Trophoblast cell (in vitro differentiated cells and primary cell): ENCODE measurements around the gene TENM4.

Experiments
- DNase-seq, 2 donors: peaks; one replicate each; pipeline ENCODE4 v3.0.0-alpha.2; 2016
- H2AFZ ChIP-seq: 2 replicates; pipeline ENCODE4 v1.6.1; 2013; ENCODE audit warnings: low read length, moderate library complexity, mild to moderate bottlenecking; ENCODE audit not compliant: insufficient read depth, poor library complexity
- H2AK5ac ChIP-seq: 2 replicates; pipeline ENCODE4 v1.6.1; 2013; ENCODE audit warnings: mild to moderate bottlenecking, low read length
- H2BK120ac ChIP-seq: 2 replicates; pipeline ENCODE4 v1.6.1; 2013; ENCODE audit warnings: low read length, mild to moderate bottlenecking, moderate library complexity; ENCODE audit not compliant: insufficient read depth, poor library complexity
- H2BK12ac ChIP-seq: 2 replicates; pipeline ENCODE4 v1.6.1; 2013; ENCODE audit warnings: mild to moderate bottlenecking, low read length, moderate library complexity
- H2BK5ac ChIP-seq: 2 replicates; pipeline ENCODE4 v1.6.1; 2013; ENCODE audit warnings: low read length, low read depth, moderate library complexity, mild to moderate bottlenecking; ENCODE audit not compliant: poor library complexity
- H3K14ac ChIP-seq: 2 replicates; pipeline ENCODE4 v1.6.1; 2013; ENCODE audit warnings: mild to moderate bottlenecking, low read length
- H3K18ac ChIP-seq: 2 replicates; pipeline ENCODE4 v1.6.1; 2013; ENCODE audit warnings: mild to moderate bottlenecking, low read length
- H3K23ac ChIP-seq: 2 replicates; pipeline ENCODE4 v1.6.1; 2013; ENCODE audit warnings: low read length
- H3K27ac ChIP-seq: 2 replicates; pipeline ENCODE4 v1.5.1; 2013; ENCODE audit warnings: low read depth, mild to moderate bottlenecking, inconsistent platforms, low read length, moderate library complexity
- H3K27me3 ChIP-seq: 2 replicates; pipeline ENCODE4 v1.6.1; 2013; ENCODE audit warnings: inconsistent platforms, mild to moderate bottlenecking, low read length, moderate library complexity; ENCODE audit not compliant: insufficient read depth
- H3K36me3 ChIP-seq, 2 experiments: 1 replicate in 1 of 2; 2 replicates in 1 of 2; pipeline ENCODE4 v1.6.1; 2013; ENCODE audit warnings: low read length in 2 of 2, mild to moderate bottlenecking in 2 of 2, moderate library complexity in 1 of 2; ENCODE audit not compliant: insufficient read depth in 2 of 2, control insufficient read depth in 1 of 2
- H3K4ac ChIP-seq: 2 replicates; pipeline ENCODE4 v1.6.1; 2013; ENCODE audit warnings: low read depth, mild to moderate bottlenecking, low read length, moderate library complexity
- H3K4me1 ChIP-seq, 2 experiments: 1 replicate in 1 of 2; 2 replicates in 1 of 2; pipeline ENCODE4 v1.6.1; 2013; ENCODE audit warnings: low read length in 2 of 2, mild to moderate bottlenecking in 2 of 2, moderate library complexity in 1 of 2; ENCODE audit not compliant: insufficient read depth in 2 of 2, control insufficient read depth in 1 of 2
- H3K4me2 ChIP-seq: 2 replicates; pipeline ENCODE4 v1.6.1; 2013; ENCODE audit warnings: inconsistent platforms, mild to moderate bottlenecking, low read length, moderate library complexity
- H3K4me3 ChIP-seq: 2 replicates; pipeline ENCODE4 v1.5.1; 2013; ENCODE audit warnings: mild to moderate bottlenecking, low read depth, low read length, inconsistent platforms
- H3K79me1 ChIP-seq: one replicate; pipeline ENCODE4 v1.6.1; 2013; ENCODE audit warnings: low read length
- H3K79me2 ChIP-seq: 2 replicates; pipeline ENCODE4 v1.6.1; 2013; ENCODE audit warnings: low read length, mild to moderate bottlenecking; ENCODE audit not compliant: control insufficient read depth, insufficient read depth, poor library complexity
- H3K9ac ChIP-seq: 2 replicates; pipeline ENCODE4 v1.6.1; 2013; ENCODE audit warnings: mild to moderate bottlenecking, low read length
- H3K9me3 ChIP-seq: 2 replicates; pipeline ENCODE4 v1.6.1; 2013; ENCODE audit warnings: low read depth, mild to moderate bottlenecking, control low read depth, inconsistent platforms, low read length; ENCODE audit not compliant: insufficient read depth
- H4K12ac ChIP-seq: 2 replicates; pipeline ENCODE4 v1.6.1; 2013; ENCODE audit warnings: low read depth, mild to moderate bottlenecking, low read length, moderate library complexity
- H4K8ac ChIP-seq: 2 replicates; pipeline ENCODE4 v1.6.1; 2013; ENCODE audit warnings: low read depth, mild to moderate bottlenecking, low read length, moderate library complexity
- H4K91ac ChIP-seq: one replicate; pipeline ENCODE4 v1.6.1; 2013; ENCODE audit warnings: low read depth, mild to moderate bottlenecking, low read length, moderate library complexity
- WGBS: extraction: QIAGEN DNeasy Blood & Tissue Kit; methylation state at CpG from one replicate; pipeline ENCODE4 v1.1.7; 2013; ENCODE audit warnings: missing lambda C conversion rate; ENCODE audit not compliant: insufficient read length, insufficient coverage; ENCODE audit errors: extremely low coverage; 5-methylcytosine and 5-hydroxymethylcytosine counted together

Gene TENM4

GRCh38 chr11:78831571-78831970 is 609.3 kb downstream of the TENM4 start:
- Histone ChIP-seq H3K4me1 (peaks cover 13 to 23% of the 10 kb centered on the region in 2 experiments), H4K8ac (no peak overlapping the region), H3K4ac (no peak overlapping the region), H2AK5ac (no peak overlapping the region), H3K79me2 (no peaks in the 10 kb centered on the region), H4K12ac (no peak overlapping the region), H3K4me2 (no peak overlapping the region), H3K18ac (no peak overlapping the region), H2BK5ac (no peak overlapping the region), H3K36me3 (peaks cover 0 to 2% of the 10 kb centered on the region in 2 experiments), H3K4me3 (no peak overlapping the region), H3K79me1 (peaks cover 3% of the 10 kb centered on the region), H3K27me3 (no peaks in the 10 kb centered on the region), H2BK12ac (no peak overlapping the region), H4K91ac (no peak overlapping the region), H3K23ac (no peak overlapping the region), H3K9ac (no peak overlapping the region), H3K14ac (no peak overlapping the region), H2AFZ (no peak overlapping the region), H3K9me3 (no peaks in the 10 kb centered on the region), H3K27ac (no peak overlapping the region), H2BK120ac (no peak overlapping the region)
- DNase-seq, result no peak
- no CpG with 5 or more reads among the region's 4 CpGs for WGBS

- no peak overlapping the region for H3K9ac ChIP-seq
- H3K4ac ChIP-seq, result no peak overlapping the region
- H2BK120ac ChIP-seq, result no peak overlapping the region
- H2AK5ac ChIP-seq, result no peak overlapping the region
- H2BK5ac ChIP-seq, result no peak overlapping the region
- no peak overlapping the region for H4K8ac ChIP-seq
- H2BK12ac ChIP-seq, result no peak overlapping the region
- no peak overlapping the region for H4K12ac ChIP-seq
- H3K14ac ChIP-seq, result no peak overlapping the region
- H3K27me3 ChIP-seq, result no peaks in the 10 kb centered on the region
- no peak overlapping the region for H3K23ac ChIP-seq
- H2AFZ ChIP-seq, result no peak overlapping the region
- H3K4me3 ChIP-seq, result no peak overlapping the region
- H3K18ac ChIP-seq, result no peak overlapping the region
- H3K4me1 ChIP-seq, result peaks cover 10 to 17% of the 10 kb centered on the region in 2 experiments
- H3K9me3 ChIP-seq, result no peaks in the 10 kb centered on the region
- H3K4me2 ChIP-seq, result no peak overlapping the region
- H3K27ac ChIP-seq, result no peak overlapping the region
- H3K79me2 ChIP-seq, result no peaks in the 10 kb centered on the region
- peaks cover 0 to 2% of the 10 kb centered on the region in 2 experiments for H3K36me3 ChIP-seq
- DNase-seq, result no peak
- no peak overlapping the region for H4K91ac ChIP-seq
- H3K79me1 ChIP-seq, result peaks cover 3% of the 10 kb centered on the region
- WGBS, result no CpG with 5 or more reads among the region's 11 CpGs
Measured at GRCh38 chr11:78830277-78830819, 610.5 kb downstream of the TENM4 start.

GRCh38 chr11:78829146-78829545 is 611.7 kb downstream of the TENM4 start:
- no peak overlapping the region for H3K14ac ChIP-seq
- H4K91ac ChIP-seq, result no peak overlapping the region
- H2BK12ac ChIP-seq, result no peak overlapping the region
- no peak overlapping the region for H3K18ac ChIP-seq
- no CpG with 5 or more reads among the region's 3 CpGs for WGBS
- no peak overlapping the region for H2BK5ac ChIP-seq
- peaks cover 3% of the 10 kb centered on the region for H3K79me1 ChIP-seq
- H4K12ac ChIP-seq, result no peak overlapping the region
- H3K27ac ChIP-seq, result no peak overlapping the region
- no peak overlapping the region for H3K4me2 ChIP-seq
- peaks cover 10 to 13% of the 10 kb centered on the region in 2 experiments for H3K4me1 ChIP-seq
- no peak for DNase-seq
- H3K79me2 ChIP-seq, result no peaks in the 10 kb centered on the region
- H3K27me3 ChIP-seq, result no peaks in the 10 kb centered on the region
- no peak overlapping the region for H4K8ac ChIP-seq
- no peak overlapping the region for H2AK5ac ChIP-seq
- H3K36me3 ChIP-seq, result no peaks in the 10 kb centered on the region
- no peak overlapping the region for H3K4ac ChIP-seq
- no peak overlapping the region for H2BK120ac ChIP-seq
- no peaks in the 10 kb centered on the region for H3K9me3 ChIP-seq
- no peak overlapping the region for H3K4me3 ChIP-seq
- no peak overlapping the region for H2AFZ ChIP-seq
- no peak overlapping the region for H3K9ac ChIP-seq
- H3K23ac ChIP-seq, result no peak overlapping the region

GRCh38 chr11:78828676-78829075 is 612.2 kb downstream of the TENM4 start:
- Histone ChIP-seq H3K36me3 (no peaks in the 10 kb centered on the region), H3K79me1 (peaks cover 3% of the 10 kb centered on the region), H2AFZ (no peak overlapping the region), H3K23ac (no peak overlapping the region), H3K4me1 (peaks cover 10 to 13% of the 10 kb centered on the region in 2 experiments), H2BK5ac (no peak overlapping the region), H3K9ac (no peak overlapping the region), H2AK5ac (no peak overlapping the region), H3K4ac (no peak overlapping the region), H2BK120ac (no peak overlapping the region), H3K4me3 (no peak overlapping the region), H4K12ac (no peak overlapping the region), H3K79me2 (no peaks in the 10 kb centered on the region), H4K91ac (no peak overlapping the region), H4K8ac (no peak overlapping the region), H2BK12ac (no peak overlapping the region), H3K4me2 (no peak overlapping the region), H3K9me3 (no peaks in the 10 kb centered on the region), H3K27ac (no peak overlapping the region), H3K14ac (no peak overlapping the region), H3K18ac (no peak overlapping the region), H3K27me3 (no peaks in the 10 kb centered on the region)
- no CpG with 5 or more reads among the region's 1 CpG for WGBS
- DNase-seq, result no peak
